Left ventricle myocardium inferior (tissue), 1 donor: ENCODE measurements around the gene GSTP1. TPM values are rescaled to one million over a fixed set of nuclear protein-coding genes. Genes with fewer than 3 reads are reported as not detected.
"Not testable (repeated sequence)": the region's sequence is repeated elsewhere in the genome, so short reads cannot be mapped to it uniquely, and the experiment has no call there.

Experiments used
- DNase-seq: peaks from one replicate; pipeline ENCODE4 v3.0.0-alpha.2; 2020
- H3K27ac ChIP-seq: fragments of 200-600 bp; replicated peaks from 2 replicates; pipeline ENCODE4 v1.8.0; 2021
- H3K27me3 ChIP-seq: fragments of 200-600 bp; 2 replicates; pipeline ENCODE4 v1.8.0; 2021; ENCODE audit warnings: low read depth
- H3K36me3 ChIP-seq: fragments of 200-600 bp; 2 replicates; pipeline ENCODE4 v1.8.0; 2021
- H3K4me1 ChIP-seq: fragments of 200-600 bp; 2 replicates; pipeline ENCODE4 v1.8.0; 2021
- H3K4me3 ChIP-seq: fragments of 200-600 bp; 2 replicates; pipeline ENCODE4 v1.8.0; 2021; ENCODE audit warnings: mild to moderate bottlenecking, moderate library complexity
- H3K9me3 ChIP-seq: fragments of 200-600 bp; replicated peaks from 2 replicates; pipeline ENCODE4 v1.8.0; 2021
- intact Hi-C: fragments of 100-400 bp; cut with micrococcal nuclease; formaldehyde crosslinking; loops from one replicate; pipeline ENCODE4 v1.11.0; 2022
- total RNA-seq: library from RNA; stranded (reverse); fragmentation: NEBNext Ultra II Directional; extraction: Animal tissue kit (Norgen Biotek cat#: 25700); gene quantifications from one replicate; pipeline ENCODE4 v1.2.1, GENCODE V29; 2021
- TF ChIP-seq, protein P1 (sequence below): fragments of 200-600 bp; IDR thresholded peaks from 2 replicates; pipeline ENCODE4 v1.8.0; 2021; ENCODE audit warnings: antibody characterized with exemption, mild to moderate bottlenecking, borderline replicate concordance
- donor health status: DM: no; HTN: yes; CAD: no; lungs with severe emphysema.

Gene GSTP1
- total RNA-seq, 1 donor from 2014 or later, result 313 TPM

DNA sequence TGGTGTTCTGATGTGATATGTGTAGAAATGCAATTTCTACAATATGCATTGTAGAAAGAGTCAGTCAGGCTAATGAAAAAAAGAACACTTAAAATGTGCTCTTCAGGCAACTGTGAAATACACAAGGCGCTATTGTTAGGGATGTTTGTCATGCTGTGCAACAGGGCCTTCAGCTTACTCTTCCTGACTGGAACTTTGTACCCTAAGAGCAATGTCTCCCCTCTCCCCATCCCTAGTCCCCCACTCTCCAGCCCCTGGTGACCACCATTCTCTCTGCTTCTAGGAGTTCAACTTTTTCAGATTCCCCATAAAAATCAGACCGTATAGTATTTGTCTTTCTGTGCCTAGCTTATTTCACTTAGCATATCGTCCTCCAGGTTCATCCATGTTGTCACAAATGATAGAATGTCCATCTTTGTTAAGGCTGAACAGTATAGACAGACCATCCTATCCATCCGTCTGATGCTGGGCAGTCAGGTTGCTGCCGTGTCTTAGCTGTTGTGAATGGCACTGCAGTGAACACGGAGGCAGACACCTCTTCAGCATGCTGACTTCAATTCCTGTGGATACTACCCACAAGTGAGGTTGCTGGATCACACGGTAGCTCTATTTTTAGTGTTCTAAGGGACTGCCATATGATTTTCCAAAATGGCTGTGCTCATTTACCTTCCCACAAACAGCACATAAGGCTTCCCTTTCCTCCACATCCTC lies 33.8 kb downstream of the GSTP1 start:
- DNase-seq, result no peak
- TF ChIP-seq, protein P1, sequence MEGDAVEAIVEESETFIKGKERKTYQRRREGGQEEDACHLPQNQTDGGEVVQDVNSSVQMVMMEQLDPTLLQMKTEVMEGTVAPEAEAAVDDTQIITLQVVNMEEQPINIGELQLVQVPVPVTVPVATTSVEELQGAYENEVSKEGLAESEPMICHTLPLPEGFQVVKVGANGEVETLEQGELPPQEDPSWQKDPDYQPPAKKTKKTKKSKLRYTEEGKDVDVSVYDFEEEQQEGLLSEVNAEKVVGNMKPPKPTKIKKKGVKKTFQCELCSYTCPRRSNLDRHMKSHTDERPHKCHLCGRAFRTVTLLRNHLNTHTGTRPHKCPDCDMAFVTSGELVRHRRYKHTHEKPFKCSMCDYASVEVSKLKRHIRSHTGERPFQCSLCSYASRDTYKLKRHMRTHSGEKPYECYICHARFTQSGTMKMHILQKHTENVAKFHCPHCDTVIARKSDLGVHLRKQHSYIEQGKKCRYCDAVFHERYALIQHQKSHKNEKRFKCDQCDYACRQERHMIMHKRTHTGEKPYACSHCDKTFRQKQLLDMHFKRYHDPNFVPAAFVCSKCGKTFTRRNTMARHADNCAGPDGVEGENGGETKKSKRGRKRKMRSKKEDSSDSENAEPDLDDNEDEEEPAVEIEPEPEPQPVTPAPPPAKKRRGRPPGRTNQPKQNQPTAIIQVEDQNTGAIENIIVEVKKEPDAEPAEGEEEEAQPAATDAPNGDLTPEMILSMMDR, result no peak
- Histone ChIP-seq H3K9me3 (no peaks in the 10 kb centered on the region), H3K4me1 (peaks cover 42% of the 10 kb centered on the region), H3K36me3 (peaks cover 9% of the 10 kb centered on the region), H3K27ac (peak overlapping the region; percentile 72), H3K4me3 (no peak overlapping the region), H3K27me3 (peaks cover 19% of the 10 kb centered on the region)
- intact Hi-C loops, result no loop called here

DNA sequence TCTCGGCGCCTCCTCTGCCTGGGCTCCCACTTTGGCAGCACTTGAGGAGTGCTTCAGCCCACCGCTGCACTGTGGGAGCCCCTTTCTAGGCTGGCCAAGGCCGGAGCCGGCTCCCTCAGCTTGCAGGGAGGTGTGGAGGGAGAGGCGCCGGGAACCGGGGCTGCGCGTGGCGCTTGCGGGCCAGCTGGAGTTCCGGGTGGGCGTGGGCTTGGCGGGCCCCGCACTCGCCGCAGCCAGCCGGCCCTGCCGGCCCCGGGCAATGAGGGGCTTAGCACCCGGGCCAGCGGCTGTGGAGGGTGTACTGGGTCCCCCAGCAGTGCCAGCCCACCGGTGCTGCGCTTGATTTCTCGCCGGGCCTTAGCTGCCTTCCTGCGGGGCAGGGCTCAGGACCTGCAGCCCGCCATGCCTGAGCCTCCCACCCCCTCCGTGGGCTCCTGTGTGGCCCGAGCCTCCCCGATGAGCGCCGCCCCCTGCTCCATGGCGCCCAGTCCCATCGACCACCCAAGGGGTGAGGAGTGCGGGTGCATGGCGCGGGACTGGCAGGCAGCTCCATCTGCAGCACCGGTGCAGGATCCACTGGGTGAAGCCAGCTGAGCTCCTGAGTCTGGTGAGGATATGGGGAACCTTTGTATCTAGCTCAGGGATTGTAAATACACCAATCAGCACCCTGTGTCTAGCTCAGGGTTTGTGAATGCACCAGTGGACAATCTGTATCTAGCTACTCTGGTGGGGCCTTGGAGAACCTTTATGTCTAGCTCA lies 35.5 kb downstream of the GSTP1 start:
- peaks cover 36% of the 10 kb centered on the region for H3K4me1 ChIP-seq
- H3K4me3 ChIP-seq, intact Hi-C loops, H3K36me3 ChIP-seq, H3K27ac ChIP-seq, H3K9me3 ChIP-seq, DNase-seq: not testable (repeated sequence)
- H3K27me3 ChIP-seq, result peaks cover 19% of the 10 kb centered on the region

DNA sequence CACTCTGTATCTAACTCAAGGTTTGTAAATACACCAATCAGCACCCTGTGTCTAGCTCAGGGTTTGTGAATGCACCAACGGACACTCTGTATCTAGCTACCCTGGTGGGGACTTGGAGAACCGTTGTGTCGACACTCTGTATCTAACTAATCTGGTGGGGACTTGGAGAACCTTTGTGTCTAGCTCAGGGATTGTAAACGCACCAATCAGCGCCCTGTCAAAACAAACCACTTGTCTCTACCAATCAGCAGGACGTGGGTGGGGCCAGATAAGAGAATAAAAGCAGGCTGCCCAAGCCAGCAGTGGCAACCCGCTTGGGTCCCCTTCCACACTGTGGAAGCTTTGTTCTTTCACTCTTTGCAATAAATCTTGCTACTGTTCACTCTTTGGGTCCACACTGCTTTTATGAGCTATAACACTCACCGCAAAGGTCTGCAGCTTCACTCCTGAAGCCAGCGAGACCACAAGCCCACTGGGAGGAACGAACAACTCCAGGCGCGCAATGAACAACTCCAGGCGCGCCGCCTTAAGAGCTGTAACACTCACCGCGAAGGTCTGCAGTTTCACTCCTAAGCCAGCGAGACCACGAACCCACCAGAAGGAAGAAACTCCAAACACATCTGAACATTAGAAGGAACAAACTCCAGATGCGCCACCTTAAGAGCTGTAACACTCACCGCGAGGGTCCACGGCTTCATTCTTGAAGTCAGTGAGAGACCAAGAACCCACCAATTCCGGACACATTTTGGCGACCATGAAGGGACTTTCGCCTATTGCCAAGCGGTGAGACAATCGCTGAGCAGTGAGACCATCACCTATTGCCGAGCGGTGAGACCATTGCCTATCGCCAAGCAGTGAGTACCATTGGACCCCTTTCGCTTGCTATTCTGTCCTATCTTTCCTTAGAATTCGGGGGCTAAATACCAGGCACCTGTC lies 36.3 kb downstream of the GSTP1 start:
- H3K9me3 ChIP-seq, H3K27ac ChIP-seq, intact Hi-C loops, DNase-seq, H3K4me3 ChIP-seq, H3K36me3 ChIP-seq: not testable (repeated sequence)
- Histone ChIP-seq H3K27me3 (peaks cover 15% of the 10 kb centered on the region), H3K4me1 (peaks cover 27% of the 10 kb centered on the region)

DNA sequence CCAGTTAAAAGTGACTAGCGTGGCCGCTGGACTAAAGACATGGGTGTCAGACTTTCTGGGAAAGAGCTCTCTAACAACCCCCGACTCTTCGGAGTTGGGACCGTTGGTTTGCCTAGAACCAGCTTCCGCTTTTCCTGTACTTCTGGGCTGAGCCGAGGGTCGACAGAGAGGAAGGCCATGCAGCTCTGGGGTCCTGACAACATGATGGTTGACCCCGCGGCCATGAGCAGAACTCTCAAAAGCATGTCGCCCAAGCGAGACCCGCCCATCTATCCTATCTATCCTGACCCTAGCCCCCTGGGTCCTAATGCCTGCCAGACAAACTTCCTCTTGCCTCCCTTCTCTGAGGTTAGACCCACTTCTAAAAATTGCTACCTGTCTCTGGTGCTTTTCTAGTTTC lies 37.0 kb downstream of the GSTP1 start:
- peaks cover 21% of the 10 kb centered on the region for H3K4me1 ChIP-seq
- H3K9me3 ChIP-seq, H3K4me3 ChIP-seq, intact Hi-C loops, H3K27me3 ChIP-seq, DNase-seq, H3K36me3 ChIP-seq, H3K27ac ChIP-seq: not testable (repeated sequence)

DNA sequence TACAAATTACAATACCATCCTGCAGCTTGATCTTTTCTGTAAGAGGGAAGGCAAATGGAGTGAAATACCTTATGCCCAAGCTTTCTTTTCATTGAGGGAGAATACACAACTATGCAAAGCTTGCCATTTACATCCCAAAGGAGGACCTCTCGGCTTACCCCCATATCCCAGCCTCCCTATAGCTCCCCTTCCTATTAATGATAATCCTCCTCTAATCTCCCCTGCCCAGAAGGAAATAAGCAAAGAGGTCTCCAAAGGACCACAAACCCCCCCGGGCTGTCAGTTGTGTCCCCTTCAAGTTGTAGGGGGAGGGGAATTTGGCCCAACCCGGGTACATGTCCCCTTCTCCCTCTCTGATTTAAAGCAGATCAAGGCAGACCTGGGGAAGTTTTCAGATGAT lies 38.3 kb downstream of the GSTP1 start:
- H3K4me1 ChIP-seq, H3K4me3 ChIP-seq, H3K9me3 ChIP-seq, intact Hi-C loops, H3K27ac ChIP-seq, H3K27me3 ChIP-seq, DNase-seq, H3K36me3 ChIP-seq: not testable (repeated sequence)

DNA sequence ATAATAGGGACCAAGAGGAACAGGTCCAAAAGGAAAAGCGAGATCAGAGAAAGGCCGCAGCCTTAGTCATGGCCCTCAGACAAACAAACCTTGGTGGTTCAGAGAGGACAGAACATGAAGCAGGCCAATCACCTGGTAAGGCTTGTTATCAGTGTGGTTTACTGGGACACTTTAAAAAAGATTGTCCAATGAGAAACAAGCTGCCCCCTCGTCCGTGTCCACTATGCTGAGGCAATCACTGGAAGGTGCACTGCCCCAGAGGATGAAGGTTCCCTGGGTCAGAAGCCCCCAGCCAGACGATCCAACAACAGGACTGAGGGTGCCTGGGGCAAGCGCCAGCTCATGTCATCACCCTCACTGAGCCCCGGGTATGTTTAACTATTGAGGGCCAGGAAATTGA lies 39.3 kb downstream of the GSTP1 start:
- H3K27me3 ChIP-seq, H3K4me3 ChIP-seq, H3K36me3 ChIP-seq, H3K9me3 ChIP-seq, intact Hi-C loops, H3K4me1 ChIP-seq, DNase-seq: not testable (repeated sequence)
- H3K27ac ChIP-seq, result peak overlapping the region; percentile 52

DNA sequence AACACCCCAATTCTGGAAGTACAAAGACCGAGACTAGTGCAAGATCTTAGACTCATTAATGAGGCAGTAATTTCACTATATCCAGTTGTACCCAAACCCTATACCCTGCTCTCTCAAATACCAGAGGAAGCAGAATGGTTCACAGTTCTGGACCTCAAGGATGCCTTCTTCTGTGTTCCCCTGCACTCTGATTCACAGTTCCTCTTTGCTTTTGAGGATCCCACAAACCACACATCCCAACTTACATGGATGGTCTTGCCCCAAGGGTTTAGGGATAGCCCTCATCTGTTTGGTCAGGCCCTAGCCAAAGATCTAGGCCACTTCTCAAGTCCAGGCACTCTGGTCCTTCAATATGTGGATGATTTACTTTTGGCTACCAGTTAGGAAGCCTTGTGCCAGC lies 40.2 kb downstream of the GSTP1 start:
- H3K4me3 ChIP-seq, H3K27ac ChIP-seq, H3K9me3 ChIP-seq, H3K27me3 ChIP-seq, intact Hi-C loops, DNase-seq, H3K36me3 ChIP-seq: not testable (repeated sequence)
- H3K4me1 ChIP-seq, result peaks cover 12% of the 10 kb centered on the region

DNA sequence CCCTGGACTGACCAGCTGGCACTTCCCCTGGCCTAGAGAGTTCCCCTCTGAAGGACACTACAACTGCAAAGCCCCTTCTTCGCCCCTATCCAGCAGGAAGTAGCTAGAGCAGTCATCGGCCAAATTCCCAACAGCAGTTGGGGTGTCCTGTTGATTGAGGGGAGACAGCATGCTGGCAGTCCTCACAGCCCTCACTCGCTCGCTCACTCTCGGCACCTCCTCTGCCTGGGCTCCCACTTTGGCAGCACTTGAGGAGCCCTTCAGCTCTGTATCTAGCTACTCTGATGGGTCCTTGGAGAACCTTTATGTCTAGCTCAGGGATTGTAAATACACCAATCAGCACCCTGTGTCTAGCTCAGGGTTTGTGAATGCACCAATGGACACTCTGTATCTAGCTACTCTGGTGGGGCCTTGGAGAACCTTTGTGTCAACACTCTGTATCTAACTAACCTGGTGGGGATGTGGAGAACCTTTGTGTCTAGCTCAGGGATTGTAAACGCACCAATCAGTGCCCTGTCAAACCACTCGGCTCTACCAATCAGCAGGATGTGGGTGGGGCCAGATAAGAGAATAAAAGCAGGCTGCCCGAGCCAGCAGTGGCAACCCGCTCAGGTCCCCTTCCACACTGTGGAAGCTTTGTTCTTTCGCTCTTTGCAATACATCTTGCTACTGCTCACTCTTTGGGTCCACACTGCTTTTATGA lies 42.7 kb downstream of the GSTP1 start:
- H3K4me3 ChIP-seq, DNase-seq, H3K9me3 ChIP-seq, intact Hi-C loops, H3K36me3 ChIP-seq, H3K27me3 ChIP-seq, H3K27ac ChIP-seq: not testable (repeated sequence)
- H3K4me1 ChIP-seq, result peaks cover 31% of the 10 kb centered on the region
